CD4-positive, alpha-beta T cell (primary cell): ENCODE measurements around the gene RNF169. TPM values are rescaled to one million over a fixed set of nuclear protein-coding genes. Genes with fewer than 3 reads are reported as not detected.

Experiments
- ATAC-seq: fragments of 200-7000 bp; cut with Tn5 transposase; one replicate; pipeline ENCODE4 v1.10.0; 2022; ENCODE audit warnings: mild to moderate bottlenecking; ENCODE audit not compliant: poor library complexity
- CTCF ChIA-PET: fragments of 350-600 bp; sonication (Branson Sonifier 250); formaldehyde crosslinking; loops from one replicate; lab custom pipeline; 2021; ENCODE audit warnings: antibody characterized with exemption, inconsistent platforms; lab: Charles Lee
- POLR2A ChIA-PET: fragments of 350-600 bp; sonication (Branson Sonifier 250); formaldehyde crosslinking; loops from one replicate; lab custom pipeline; 2021; ENCODE audit warnings: antibody characterized with exemption, inconsistent platforms; lab: Charles Lee
- DNase-seq, 14 experiments: peaks; one replicate each; pipeline ENCODE4 v3.0.0-alpha.2; 2013 to 2020; ENCODE audit warnings: mixed read lengths in 2 of 14
- H3K27ac ChIP-seq, 2 donors: one replicate each; pipeline versions ENCODE4 v1.5.1 to v1.7.0; 2013; ENCODE audit warnings: low read length in 2 of 2, low read depth in 1 of 2, mild to moderate bottlenecking in 1 of 2
- H3K27me3 ChIP-seq, 2 experiments: 1 replicate in 1 of 2; 2 replicates in 1 of 2; pipeline versions ENCODE4 v1.6.1 to v1.7.0; 2013; ENCODE audit warnings: low read length in 2 of 2, control low read depth in 1 of 2, mild to moderate bottlenecking in 1 of 2, moderate library complexity in 1 of 2; ENCODE audit not compliant: insufficient read depth in 2 of 2, control insufficient read depth in 1 of 2
- H3K36me3 ChIP-seq: one replicate; pipeline ENCODE4 v1.6.1; 2013; ENCODE audit warnings: low read length, control low read depth; ENCODE audit not compliant: insufficient read depth
- H3K4me1 ChIP-seq: one replicate; pipeline ENCODE4 v1.6.1; 2013; ENCODE audit warnings: low read length, control low read depth; ENCODE audit not compliant: insufficient read depth
- H3K4me3 ChIP-seq: one replicate; pipeline ENCODE4 v1.5.1; 2013; ENCODE audit warnings: mild to moderate bottlenecking, low read length, moderate library complexity
- H3K9me3 ChIP-seq, 2 experiments: 1 replicate in 1 of 2; 2 replicates in 1 of 2; pipeline versions ENCODE4 v1.6.1 to v1.7.0; 2013; ENCODE audit warnings: low read length in 2 of 2, mild to moderate bottlenecking in 2 of 2, control low read depth in 1 of 2, moderate library complexity in 1 of 2; ENCODE audit not compliant: control insufficient read depth in 1 of 2, insufficient read depth in 1 of 2
- H3K27ac Mint-ChIP-seq: one replicate; pipeline ENCODE4 v1.8.0; 2020; ENCODE audit warnings: mixed read lengths
- H3K27me3 Mint-ChIP-seq: one replicate; pipeline ENCODE4 v1.8.0; 2021; ENCODE audit warnings: mixed read lengths
- H3K36me3 Mint-ChIP-seq: one replicate; pipeline ENCODE4 v1.8.0; 2021; ENCODE audit warnings: low read depth, mixed read lengths
- H3K4me1 Mint-ChIP-seq: one replicate; pipeline ENCODE4 v1.8.0; 2021; ENCODE audit warnings: low read depth, mixed read lengths
- H3K4me3 Mint-ChIP-seq: one replicate; pipeline ENCODE4 v1.8.0; 2020; ENCODE audit warnings: mild to moderate bottlenecking, mixed read lengths
- H3K9me3 Mint-ChIP-seq: one replicate; pipeline ENCODE4 v1.8.0; 2020; ENCODE audit warnings: mixed read lengths
- CTCF ChIP-seq: fragments of 200-600 bp; IDR thresholded peaks from one replicate; pipeline ENCODE4 v1.8.0; 2022; ENCODE audit warnings: antibody characterized with exemption, mild to moderate bottlenecking
- intact Hi-C, 2 experiments: fragments of 100-400 bp; cut with DNase I in 1 of 2; cut with micrococcal nuclease in 1 of 2; formaldehyde crosslinking; loops; one replicate each; pipeline versions ENCODE4 v1.15.1 to v1.9.0; 2023 to 2025; cut with DNase I, micrococcal nuclease
- total RNA-seq, 174 experiments: library from RNA in 2 of 174; stranded (reverse) in 2 of 174; gene quantifications; one replicate each; pipeline ENCODE4 v1.2.3 and lab custom pipeline; 2021 to 2026

RNF169 gene
- total RNA-seq, 2 experiments from 2014 or later, result 15.2 to 15.5 TPM

- TF ChIP-seq CTCF, result no peak
- ChIA-PET CTCF (no interaction called here), POLR2A (no interaction called here)
- Histone ChIP-seq H3K4me3 (no peak overlapping the region), H3K9me3 (no peaks in the 10 kb centered on the region), H3K36me3 (no peaks in the 10 kb centered on the region), H3K4me1 (peaks cover 14% of the 10 kb centered on the region), H3K27ac (no peak overlapping the region), H3K27me3 (no peaks in the 10 kb centered on the region)
- ATAC-seq (no peak), DNase-seq (no peak)
- intact Hi-C loops, result no loop called here
- no peaks in the 10 kb centered on the region for H3K9me3 Mint-ChIP-seq
- no peaks in the 10 kb centered on the region for H3K27me3 Mint-ChIP-seq
- no peak overlapping the region for H3K4me3 Mint-ChIP-seq
- H3K27ac Mint-ChIP-seq, result peak overlapping the region; percentile 24
- peaks cover 47% of the 10 kb centered on the region for H3K4me1 Mint-ChIP-seq
- peaks cover 9% of the 10 kb centered on the region for H3K36me3 Mint-ChIP-seq
Observed at GRCh38 chr11:74769055-74769707, 20.5 kb downstream of the RNF169 start.

- H3K4me1 ChIP-seq, result peaks cover 14% of the 10 kb centered on the region
- Mint-ChIP-seq H3K4me1 (peaks cover 53% of the 10 kb centered on the region), H3K27ac (no peak overlapping the region), H3K4me3 (no peak overlapping the region), H3K9me3 (no peaks in the 10 kb centered on the region), H3K27me3 (no peaks in the 10 kb centered on the region), H3K36me3 (no peaks in the 10 kb centered on the region)
- H3K27me3 ChIP-seq, result no peaks in the 10 kb centered on the region
- no peak overlapping the region for H3K27ac ChIP-seq
- no peak for ATAC-seq
- H3K4me3 ChIP-seq, result no peak overlapping the region
- ChIA-PET POLR2A (no interaction called here), CTCF (no interaction called here)
- no peak for DNase-seq
- no peaks in the 10 kb centered on the region for H3K9me3 ChIP-seq
- H3K36me3 ChIP-seq, result no peaks in the 10 kb centered on the region
- TF ChIP-seq CTCF, result no peak
- intact Hi-C loops, result no loop called here
Observed at GRCh38 chr11:74770456-74770855, 21.8 kb downstream of the RNF169 start.

- no peak overlapping the region for H3K27ac Mint-ChIP-seq
- Histone ChIP-seq H3K27me3 (no peaks in the 10 kb centered on the region), H3K4me3 (no peak overlapping the region), H3K9me3 (no peaks in the 10 kb centered on the region), H3K36me3 (no peaks in the 10 kb centered on the region), H3K4me1 (peaks cover 14% of the 10 kb centered on the region), H3K27ac (no peak overlapping the region)
- ATAC-seq (no peak), DNase-seq (no peak)
- no peaks in the 10 kb centered on the region for H3K27me3 Mint-ChIP-seq
- CTCF ChIA-PET, result no interaction called here
- no peak overlapping the region for H3K4me3 Mint-ChIP-seq
- POLR2A ChIA-PET, result no interaction called here
- peaks cover 58% of the 10 kb centered on the region for H3K4me1 Mint-ChIP-seq
- H3K36me3 Mint-ChIP-seq, result no peaks in the 10 kb centered on the region
- TF ChIP-seq CTCF, result no peak
- H3K9me3 Mint-ChIP-seq, result no peaks in the 10 kb centered on the region
- intact Hi-C loops, result no loop called here
Observed at GRCh38 chr11:74771139-74771538, 22.5 kb downstream of the RNF169 start.
